HEK293 (cell line): ENCODE data around the gene SUFU.

Experiments
- CTCF ChIA-PET: fragments of 350-600 bp; formaldehyde crosslinking; extraction: SDS; loops from one replicate; lab custom pipeline; 2021; ENCODE audit warnings: antibody characterized with exemption; lab: Yijun Ruan, JAX
- POLR2A ChIA-PET: fragments of 300-600 bp; formaldehyde crosslinking; extraction: SDS; loops from one replicate; lab custom pipeline; 2020; ENCODE audit warnings: antibody characterized with exemption, inconsistent platforms; lab: Yijun Ruan, JAX
- H3K27ac ChIP-seq: fragments of 200-500 bp; sonication (Bioruptor generic); 2 replicates; pipeline ENCODE4 v1.5.1; 2014; ENCODE audit warnings: low read depth, low read length, control low read depth, inconsistent platforms; ENCODE audit errors: extremely low read depth
- H3K36me3 ChIP-seq, 2 experiments: fragments of 200-500 bp in 1 of 2; sonication (Bioruptor generic) in 1 of 2; 1 replicate in 1 of 2; 2 replicates in 1 of 2; pipeline ENCODE4 v1.5.1; 2014 to 2017; ENCODE audit warnings: inconsistent platforms in 2 of 2, low read length in 2 of 2; ENCODE audit not compliant: control insufficient read depth in 2 of 2, insufficient read depth in 1 of 2
- H3K4me1 ChIP-seq: fragments of 200-500 bp; sonication (Bioruptor generic); 2 replicates; pipeline ENCODE4 v1.5.1; 2014; ENCODE audit warnings: mild to moderate bottlenecking, low read length, inconsistent platforms; ENCODE audit not compliant: control insufficient read depth, insufficient read depth
- H3K4me3 ChIP-seq: 2 replicates; pipeline ENCODE4 v1.5.1; 2011; ENCODE audit warnings: low read depth, mild to moderate bottlenecking, control low read depth, low read length, moderate library complexity
- H3K9me3 ChIP-seq: fragments of 200-500 bp; sonication (Bioruptor generic); 2 replicates; pipeline ENCODE4 v1.5.1; 2014; ENCODE audit warnings: low read depth, low read length, inconsistent platforms; ENCODE audit not compliant: control insufficient read depth, insufficient read depth
- EGR2 ChIP-seq: fragments of 450-650 bp; formaldehyde crosslinking; IDR thresholded peaks from 2 replicates; pipeline ENCODE4 v1.5.1; 2016; ENCODE audit warnings: low read depth, missing biosample characterization, missing genetic modification characterization
- GLI2 ChIP-seq: fragments of 450-650 bp; formaldehyde crosslinking; IDR thresholded peaks from 2 replicates; pipeline ENCODE4; 2017; ENCODE audit warnings: missing biosample characterization, missing genetic modification characterization, low read depth, borderline replicate concordance
- GLIS1 ChIP-seq: fragments of 450-650 bp; formaldehyde crosslinking; IDR thresholded peaks from 2 replicates; pipeline ENCODE4 v1.5.1; 2016; ENCODE audit warnings: missing biosample characterization, missing genetic modification characterization
- IKZF3 ChIP-seq: fragments of 450-650 bp; IDR thresholded peaks from 2 replicates; pipeline ENCODE4 v1.5.0; 2018; ENCODE audit warnings: missing biosample characterization, mild to moderate bottlenecking, missing genetic modification characterization, moderate library complexity
- KLF1 ChIP-seq: fragments of 450-650 bp; formaldehyde crosslinking; IDR thresholded peaks from 2 replicates; pipeline ENCODE4 v1.5.1; 2016; ENCODE audit warnings: missing biosample characterization, missing genetic modification characterization
- KLF16 ChIP-seq: fragments of 450-650 bp; formaldehyde crosslinking; IDR thresholded peaks from 2 replicates; pipeline ENCODE4 v1.5.1; 2017; ENCODE audit warnings: missing biosample characterization, missing genetic modification characterization
- MZF1 ChIP-seq: fragments of 450-650 bp; formaldehyde crosslinking; IDR thresholded peaks from 2 replicates; pipeline ENCODE4 v1.5.1; 2017; ENCODE audit warnings: missing biosample characterization, missing genetic modification characterization, borderline replicate concordance
- ZBTB17 ChIP-seq: fragments of 450-650 bp; formaldehyde crosslinking; IDR thresholded peaks from 2 replicates; pipeline ENCODE4 v1.5.1; 2016; ENCODE audit warnings: missing biosample characterization, missing genetic modification characterization
- ZFHX2 ChIP-seq: fragments of 450-650 bp; formaldehyde crosslinking; conservative IDR thresholded peaks from 2 replicates; pipeline ENCODE4 v1.5.1; 2016; ENCODE audit warnings: missing biosample characterization, missing genetic modification characterization
- ZIC2 ChIP-seq: fragments of 450-650 bp; formaldehyde crosslinking; IDR thresholded peaks from 2 replicates; pipeline ENCODE4 v1.5.1; 2016; ENCODE audit warnings: missing biosample characterization, missing genetic modification characterization
- ZNF416 ChIP-seq: fragments of 450-650 bp; formaldehyde crosslinking; IDR thresholded peaks from 2 replicates; pipeline ENCODE4 v1.5.1; 2016; ENCODE audit warnings: missing biosample characterization, missing genetic modification characterization
- ZNF561 ChIP-seq: fragments of 450-650 bp; IDR thresholded peaks from 2 replicates; pipeline ENCODE4 v1.5.1; 2018; ENCODE audit warnings: missing biosample characterization, missing genetic modification characterization, borderline replicate concordance
- ZNF585B ChIP-seq: fragments of 450-650 bp; formaldehyde crosslinking; IDR thresholded peaks from 2 replicates; pipeline ENCODE4 v1.5.1; 2016; ENCODE audit warnings: missing biosample characterization, missing genetic modification characterization
- ZNF747 ChIP-seq: fragments of 450-650 bp; formaldehyde crosslinking; IDR thresholded peaks from 2 replicates; pipeline ENCODE4 v1.5.1; 2016; ENCODE audit warnings: missing biosample characterization, missing genetic modification characterization
- ZNF830 ChIP-seq: fragments of 450-650 bp; IDR thresholded peaks from 2 replicates; pipeline ENCODE4 v1.5.0; 2018; ENCODE audit warnings: missing biosample characterization, missing genetic modification characterization, low read depth, mild to moderate bottlenecking, moderate library complexity
- TF ChIP-seq, protein P1 (sequence below): fragments of 450-650 bp; formaldehyde crosslinking; IDR thresholded peaks from 2 replicates; pipeline ENCODE4 v1.5.1; 2016; ENCODE audit warnings: missing biosample characterization, missing genetic modification characterization
- TF ChIP-seq, protein P2 (sequence below): fragments of 450-650 bp; formaldehyde crosslinking; optimal IDR thresholded peaks from 2 replicates; pipeline ENCODE3; 2016; ENCODE audit warnings: missing biosample characterization, mild to moderate bottlenecking, missing genetic modification characterization
- TF ChIP-seq, protein P3 (sequence below): fragments of 450-650 bp; formaldehyde crosslinking; IDR thresholded peaks from 2 replicates; pipeline ENCODE4 v1.5.1; 2016; ENCODE audit warnings: missing biosample characterization, missing genetic modification characterization
- TF ChIP-seq, protein P4 (sequence below): fragments of 450-650 bp; formaldehyde crosslinking; IDR thresholded peaks from 2 replicates; pipeline ENCODE4 v1.5.1; 2017; ENCODE audit warnings: missing biosample characterization, missing genetic modification characterization

SUFU gene

DNA sequence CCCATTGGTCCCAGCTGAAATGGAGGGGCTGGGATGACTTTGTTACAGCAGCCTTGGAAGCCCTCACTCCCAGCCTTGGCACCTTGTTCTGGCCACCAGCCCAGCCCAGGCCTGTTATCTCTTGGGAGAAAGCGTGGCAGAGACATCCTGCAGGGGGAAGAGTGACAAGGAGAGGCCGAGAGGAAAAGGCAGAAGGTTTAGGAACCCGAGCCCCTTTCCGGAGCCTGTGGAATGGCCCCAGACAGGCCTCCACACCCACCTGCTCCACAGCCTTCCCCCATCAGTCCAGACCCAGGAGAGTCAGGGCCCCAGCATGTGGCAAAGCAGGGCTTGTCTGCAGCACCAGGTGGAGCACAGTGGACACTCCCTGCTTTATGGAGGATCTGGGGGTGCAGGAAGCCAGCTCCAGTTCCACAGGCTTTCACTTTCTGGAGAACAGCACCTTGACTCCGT lies 116.4 kb downstream of the SUFU start:
- H3K9me3 ChIP-seq = no peaks in the 10 kb centered on the region
- TF ChIP-seq, protein P1, sequence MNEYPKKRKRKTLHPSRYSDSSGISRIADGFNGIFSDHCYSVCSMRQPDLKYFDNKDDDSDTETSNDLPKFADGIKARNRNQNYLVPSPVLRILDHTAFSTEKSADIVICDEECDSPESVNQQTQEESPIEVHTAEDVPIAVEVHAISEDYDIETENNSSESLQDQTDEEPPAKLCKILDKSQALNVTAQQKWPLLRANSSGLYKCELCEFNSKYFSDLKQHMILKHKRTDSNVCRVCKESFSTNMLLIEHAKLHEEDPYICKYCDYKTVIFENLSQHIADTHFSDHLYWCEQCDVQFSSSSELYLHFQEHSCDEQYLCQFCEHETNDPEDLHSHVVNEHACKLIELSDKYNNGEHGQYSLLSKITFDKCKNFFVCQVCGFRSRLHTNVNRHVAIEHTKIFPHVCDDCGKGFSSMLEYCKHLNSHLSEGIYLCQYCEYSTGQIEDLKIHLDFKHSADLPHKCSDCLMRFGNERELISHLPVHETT = no peak
- no peak for TF ChIP-seq IKZF3 (tag by site-specific recombination)
- TF ChIP-seq ZNF747 (tag by site-specific recombination) = no peak
- ChIA-PET CTCF (no interaction called here), POLR2A (no interaction called here)
- no peak overlapping the region for H3K4me3 ChIP-seq
- no peaks in the 10 kb centered on the region for H3K4me1 ChIP-seq
- H3K36me3 ChIP-seq = peaks cover 0 to 44% of the 10 kb centered on the region in 2 experiments; a peak in 1 of 3 replicates
- no peak overlapping the region for H3K27ac ChIP-seq

DNA sequence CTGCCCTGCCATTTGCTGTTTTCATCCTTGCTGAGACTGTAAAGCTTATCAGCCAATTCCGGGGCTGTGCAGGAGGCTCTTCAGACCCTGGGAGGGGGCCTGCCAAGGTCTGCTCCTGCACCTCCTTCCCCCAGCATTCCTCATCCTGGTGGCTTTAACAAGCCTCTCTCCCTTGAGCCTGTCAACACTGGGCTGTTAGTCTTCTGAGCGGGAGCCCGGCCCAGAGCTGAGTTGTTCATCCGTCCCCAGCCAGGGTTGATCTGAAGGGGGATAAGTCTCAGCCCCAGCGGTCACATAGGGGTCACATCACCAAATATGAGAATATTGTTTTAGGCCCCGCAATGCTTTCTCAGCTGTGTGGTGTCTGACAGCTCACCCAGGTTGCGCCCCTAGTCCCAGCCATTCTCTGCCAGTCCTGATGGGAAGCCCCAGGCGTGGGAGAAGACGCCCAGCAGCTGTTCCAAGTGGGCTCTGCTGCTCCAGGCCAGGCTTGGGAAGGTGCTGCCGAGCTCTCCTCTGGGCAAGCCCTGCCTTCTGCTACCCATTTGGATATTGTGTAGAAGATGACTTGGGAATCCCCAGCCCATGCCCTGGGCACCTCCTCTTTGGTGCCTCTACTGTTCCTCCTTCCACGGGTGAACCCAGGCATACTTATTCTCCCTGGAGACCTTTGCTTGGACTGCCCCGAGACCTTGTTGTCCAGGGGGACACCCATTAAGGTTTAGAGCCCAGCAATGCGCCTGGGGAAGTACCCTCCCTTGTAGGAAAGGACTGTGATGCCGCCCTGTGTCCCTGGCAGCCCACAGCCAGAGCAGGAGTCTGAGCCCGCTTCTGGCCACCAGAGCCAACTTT lies 117.0 kb downstream of the SUFU start:
- TF ChIP-seq, protein P2, sequence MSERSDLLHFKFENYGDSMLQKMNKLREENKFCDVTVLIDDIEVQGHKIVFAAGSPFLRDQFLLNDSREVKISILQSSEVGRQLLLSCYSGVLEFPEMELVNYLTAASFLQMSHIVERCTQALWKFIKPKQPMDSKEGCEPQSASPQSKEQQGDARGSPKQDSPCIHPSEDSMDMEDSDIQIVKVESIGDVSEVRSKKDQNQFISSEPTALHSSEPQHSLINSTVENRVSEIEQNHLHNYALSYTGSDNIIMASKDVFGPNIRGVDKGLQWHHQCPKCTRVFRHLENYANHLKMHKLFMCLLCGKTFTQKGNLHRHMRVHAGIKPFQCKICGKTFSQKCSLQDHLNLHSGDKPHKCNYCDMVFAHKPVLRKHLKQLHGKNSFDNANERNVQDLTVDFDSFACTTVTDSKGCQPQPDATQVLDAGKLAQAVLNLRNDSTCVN (tag by site-specific recombination) = no peak
- TF ChIP-seq GLIS1 (tag by site-specific recombination) (peak; percentile 93), ZIC2 (tag by site-specific recombination) (peak; percentile 76), ZNF416 (no peak), KLF16 (no peak)
- no peaks in the 10 kb centered on the region for H3K4me1 ChIP-seq
- no peak overlapping the region for H3K4me3 ChIP-seq
- H3K9me3 ChIP-seq = no peaks in the 10 kb centered on the region
- ChIA-PET POLR2A (interaction anchor here (1.8 kb wide), 1 partner anchor 22 kb away, joined by 6 read pairs; no protein-coding TSS in a partner anchor), CTCF (no interaction called here)
- peaks cover 0 to 38% of the 10 kb centered on the region in 2 experiments; a peak in 1 of 3 replicates for H3K36me3 ChIP-seq
- H3K27ac ChIP-seq = no peak overlapping the region

DNA sequence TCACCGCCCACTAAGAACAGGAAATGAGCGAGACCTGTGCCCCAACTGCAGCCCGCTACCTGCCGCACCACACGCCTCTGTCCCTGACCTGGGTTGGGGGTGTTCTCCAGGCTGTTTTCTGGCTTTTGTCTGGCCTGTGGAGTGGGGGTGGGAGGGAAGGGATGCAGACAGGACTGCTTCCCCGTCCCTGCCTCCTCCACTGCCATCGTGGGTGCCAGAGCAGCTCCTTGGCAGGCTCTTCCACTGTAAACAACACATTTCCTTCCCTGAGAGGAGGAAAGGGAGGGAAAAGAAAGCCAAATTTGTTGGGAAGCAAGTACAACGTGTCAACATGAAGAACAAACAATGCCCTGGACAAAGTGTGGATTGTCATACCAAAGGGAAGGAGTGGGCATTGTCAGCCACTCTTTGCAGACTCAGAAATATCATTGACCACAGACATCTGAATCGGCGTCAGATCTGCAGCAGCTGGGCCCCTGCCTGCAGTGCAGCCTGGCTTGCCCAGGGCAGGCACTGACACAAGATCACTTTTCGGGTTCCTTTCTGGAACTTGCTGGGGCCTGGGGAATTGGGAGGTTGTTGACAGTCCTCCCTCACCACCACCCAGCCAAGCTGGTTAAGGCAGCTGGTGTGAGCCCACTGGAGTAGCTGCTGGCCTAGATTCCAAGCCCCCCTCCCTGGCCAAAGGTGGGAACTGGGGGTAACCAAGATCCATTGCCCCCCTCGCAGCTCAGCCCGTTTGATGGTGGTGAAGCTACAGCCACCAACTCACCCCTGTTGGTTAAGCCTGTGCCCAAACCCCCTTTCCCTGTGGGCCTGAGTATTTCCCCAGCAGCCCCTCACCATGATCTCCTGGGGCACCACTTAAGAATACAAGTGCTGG lies 117.9 kb downstream of the SUFU start:
- CTCF ChIA-PET = interaction anchor here (1.0 kb wide), 1 partner anchor 16 kb away, joined by 5 read pairs; no protein-coding TSS in a partner anchor
- no peak overlapping the region for H3K4me3 ChIP-seq
- TF ChIP-seq ZNF585B (tag by site-specific recombination) = no peak
- TF ChIP-seq EGR2 (tag by site-specific recombination) = peak; percentile 40; the same call in 1 of the 2 replicates
- 0 out of 2 replicates have a peak, but pooled peaks have one; percentile 25 for TF ChIP-seq ZFHX2
- TF ChIP-seq, all 188 proteins: peak for 2
- H3K9me3 ChIP-seq = no peaks in the 10 kb centered on the region
- no peak overlapping the region for H3K27ac ChIP-seq
- H3K36me3 ChIP-seq = peaks cover 0 to 30% of the 10 kb centered on the region in 2 experiments; a peak in 1 of 3 replicates
- H3K4me1 ChIP-seq = no peaks in the 10 kb centered on the region
- POLR2A ChIA-PET = interaction anchor here (1.8 kb wide), 1 partner anchor 21 kb away, joined by 6 read pairs; no protein-coding TSS in a partner anchor

DNA sequence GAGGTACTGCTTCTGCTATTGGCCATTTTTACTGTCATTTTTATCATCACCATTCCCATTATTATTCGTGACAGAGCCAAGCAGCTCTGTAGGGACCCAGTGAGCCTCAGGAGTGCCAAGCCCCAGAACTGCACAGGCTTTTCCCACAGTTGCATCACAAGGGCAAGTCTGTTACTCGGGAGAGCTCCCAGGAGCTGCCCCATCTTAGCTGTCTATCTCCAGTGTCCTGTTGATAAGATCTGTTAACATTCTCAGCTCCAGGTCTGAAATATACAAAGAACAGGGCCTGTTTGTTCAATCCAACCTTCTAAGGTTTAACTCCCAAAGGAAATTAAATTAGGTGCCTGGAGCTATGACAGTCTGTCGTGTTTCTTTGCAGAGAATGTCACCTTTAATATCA lies 120.3 kb downstream of the SUFU start:
- peaks cover 7% of the 10 kb centered on the region for H3K4me1 ChIP-seq
- no peak overlapping the region for H3K27ac ChIP-seq
- no peaks in the 10 kb centered on the region for H3K9me3 ChIP-seq
- peaks cover 0 to 14% of the 10 kb centered on the region in 2 experiments; a peak in 1 of 3 replicates for H3K36me3 ChIP-seq
- no peak overlapping the region for H3K4me3 ChIP-seq
- ChIA-PET POLR2A (interaction anchor here (0.9 kb wide), 1 partner anchor 20 kb away, joined by 3 read pairs; the partner anchor contains the start of gene TRIM8), CTCF (interaction anchor here (0.5 kb wide), 1 partner anchor 78 kb away, joined by 3 read pairs; no protein-coding TSS in a partner anchor)
- TF ChIP-seq GLI2 (tag by site-specific recombination) = no peak
- TF ChIP-seq ZBTB17 (tag by site-specific recombination) = no peak
- TF ChIP-seq ZNF561 (tag by site-specific recombination) = no peak
- TF ChIP-seq ZNF830 = no peak
- TF ChIP-seq ZFHX2 = no peak
- TF ChIP-seq MZF1 = no peak
- TF ChIP-seq, protein P3, sequence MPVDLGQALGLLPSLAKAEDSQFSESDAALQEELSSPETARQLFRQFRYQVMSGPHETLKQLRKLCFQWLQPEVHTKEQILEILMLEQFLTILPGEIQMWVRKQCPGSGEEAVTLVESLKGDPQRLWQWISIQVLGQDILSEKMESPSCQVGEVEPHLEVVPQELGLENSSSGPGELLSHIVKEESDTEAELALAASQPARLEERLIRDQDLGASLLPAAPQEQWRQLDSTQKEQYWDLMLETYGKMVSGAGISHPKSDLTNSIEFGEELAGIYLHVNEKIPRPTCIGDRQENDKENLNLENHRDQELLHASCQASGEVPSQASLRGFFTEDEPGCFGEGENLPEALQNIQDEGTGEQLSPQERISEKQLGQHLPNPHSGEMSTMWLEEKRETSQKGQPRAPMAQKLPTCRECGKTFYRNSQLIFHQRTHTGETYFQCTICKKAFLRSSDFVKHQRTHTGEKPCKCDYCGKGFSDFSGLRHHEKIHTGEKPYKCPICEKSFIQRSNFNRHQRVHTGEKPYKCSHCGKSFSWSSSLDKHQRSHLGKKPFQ (tag by site-specific recombination) = no peak
- TF ChIP-seq KLF1 (tag by site-specific recombination) = no peak
- TF ChIP-seq, protein P4, sequence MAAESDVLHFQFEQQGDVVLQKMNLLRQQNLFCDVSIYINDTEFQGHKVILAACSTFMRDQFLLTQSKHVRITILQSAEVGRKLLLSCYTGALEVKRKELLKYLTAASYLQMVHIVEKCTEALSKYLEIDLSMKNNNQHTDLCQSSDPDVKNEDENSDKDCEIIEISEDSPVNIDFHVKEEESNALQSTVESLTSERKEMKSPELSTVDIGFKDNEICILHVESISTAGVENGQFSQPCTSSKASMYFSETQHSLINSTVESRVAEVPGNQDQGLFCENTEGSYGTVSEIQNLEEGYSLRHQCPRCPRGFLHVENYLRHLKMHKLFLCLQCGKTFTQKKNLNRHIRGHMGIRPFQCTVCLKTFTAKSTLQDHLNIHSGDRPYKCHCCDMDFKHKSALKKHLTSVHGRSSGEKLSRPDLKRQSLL (tag by site-specific recombination) = no peak
